ENCODE results near the gene FAM3B.
"Not testable (repeated sequence)": the region's sequence is repeated elsewhere in the genome, so short reads cannot be mapped to it uniquely, and the experiment has no call there.

FAM3B gene

GRCh38 chr21:41350436-41351155, 34.0 kb downstream of the FAM3B start:
- no peak for FAIRE-seq

GRCh38 chr21:41357546-41357945, 40.9 kb downstream of the FAM3B start:
- FAIRE-seq = no peak

DNA sequence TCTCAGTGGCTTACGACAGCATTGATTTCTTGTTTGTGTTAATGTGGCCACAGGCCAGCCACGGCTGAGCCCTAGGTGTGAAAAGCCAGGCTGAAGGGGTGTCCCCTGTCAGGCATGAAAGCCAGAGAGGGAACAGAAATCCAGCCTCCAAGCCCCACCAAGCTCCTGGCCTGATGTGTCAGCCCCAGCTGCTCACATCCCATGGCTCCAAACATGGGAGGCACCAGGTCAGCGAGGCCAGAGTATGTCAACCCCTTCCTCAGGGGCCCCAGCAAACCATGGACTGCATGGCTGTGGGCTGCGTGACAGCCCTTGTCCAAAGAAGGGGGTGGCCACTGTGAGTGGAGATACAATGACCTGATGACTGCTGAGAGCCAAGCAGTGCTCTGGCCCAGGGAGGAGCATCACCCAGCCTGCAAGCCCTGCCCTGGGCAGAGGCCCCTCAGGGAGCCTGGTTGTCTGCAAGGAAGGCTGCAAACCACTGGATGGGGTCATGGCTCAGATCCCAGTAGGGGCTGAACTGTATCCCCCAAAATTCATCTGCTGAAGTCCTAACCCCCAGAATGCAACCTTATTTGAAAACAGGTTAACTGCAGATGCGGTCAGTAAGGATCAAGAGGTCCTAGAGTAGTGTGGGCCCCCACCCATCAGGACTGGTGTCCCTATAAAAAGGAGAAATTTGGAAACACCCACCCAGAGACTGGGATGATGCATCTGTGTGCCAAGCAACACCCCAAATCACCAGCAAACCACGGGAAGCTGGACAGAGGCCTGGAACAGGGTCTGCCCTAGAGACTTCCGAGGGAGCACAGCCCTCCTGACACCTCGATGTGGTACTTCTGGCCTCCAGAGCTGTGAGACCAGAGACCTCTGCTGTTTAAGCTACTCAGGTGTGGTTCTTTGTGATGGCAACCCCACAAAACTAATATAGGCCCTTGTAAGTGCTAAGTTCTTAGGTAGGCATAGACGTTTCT, 41.9 kb downstream of the FAM3B start:
- FAIRE-seq = no peak

GRCh38 chr21:41359286-41359685, 42.7 kb downstream of the FAM3B start:
- no peak for FAIRE-seq

GRCh38 chr21:41359754-41360071, 43.1 kb downstream of the FAM3B start:
- FAIRE-seq = not testable (repeated sequence)

DNA sequence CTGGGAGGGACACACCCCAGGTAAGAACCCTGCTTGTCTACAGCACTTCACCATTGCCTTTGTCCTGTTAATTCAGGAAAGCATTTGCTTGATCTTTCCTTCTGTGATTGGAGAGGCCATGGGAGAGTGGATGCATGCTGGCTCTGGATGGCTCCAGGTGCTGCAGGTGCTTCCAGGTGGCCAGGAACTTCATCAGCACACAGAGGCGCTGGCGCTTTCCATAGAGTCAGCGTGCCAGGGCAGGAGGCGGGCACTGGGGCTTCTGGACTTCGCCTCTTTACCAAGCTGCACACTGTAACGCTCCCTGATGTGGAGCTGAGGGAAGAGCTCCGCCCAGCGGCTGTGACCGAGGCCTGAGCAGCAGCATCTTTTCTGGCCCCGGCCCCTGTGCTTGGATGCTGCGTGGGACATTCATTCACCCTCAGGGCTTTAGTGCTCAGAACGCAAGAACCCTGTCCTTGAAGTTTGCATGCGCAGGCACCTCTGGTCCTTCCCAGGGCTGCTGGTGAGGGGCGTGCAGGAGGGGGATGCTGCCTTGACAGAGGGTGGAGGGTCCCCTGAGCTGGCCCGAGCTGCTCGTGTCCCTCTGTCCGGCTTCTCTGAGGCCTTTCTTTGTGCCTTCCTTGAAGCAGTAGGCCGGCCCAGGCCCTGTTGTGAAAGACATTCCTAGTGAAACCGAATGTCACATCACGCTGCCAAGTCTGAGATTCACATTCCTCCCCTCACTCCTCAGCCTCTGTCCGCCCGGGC, 43.6 kb downstream of the FAM3B start:
- no peak for FAIRE-seq

DNA sequence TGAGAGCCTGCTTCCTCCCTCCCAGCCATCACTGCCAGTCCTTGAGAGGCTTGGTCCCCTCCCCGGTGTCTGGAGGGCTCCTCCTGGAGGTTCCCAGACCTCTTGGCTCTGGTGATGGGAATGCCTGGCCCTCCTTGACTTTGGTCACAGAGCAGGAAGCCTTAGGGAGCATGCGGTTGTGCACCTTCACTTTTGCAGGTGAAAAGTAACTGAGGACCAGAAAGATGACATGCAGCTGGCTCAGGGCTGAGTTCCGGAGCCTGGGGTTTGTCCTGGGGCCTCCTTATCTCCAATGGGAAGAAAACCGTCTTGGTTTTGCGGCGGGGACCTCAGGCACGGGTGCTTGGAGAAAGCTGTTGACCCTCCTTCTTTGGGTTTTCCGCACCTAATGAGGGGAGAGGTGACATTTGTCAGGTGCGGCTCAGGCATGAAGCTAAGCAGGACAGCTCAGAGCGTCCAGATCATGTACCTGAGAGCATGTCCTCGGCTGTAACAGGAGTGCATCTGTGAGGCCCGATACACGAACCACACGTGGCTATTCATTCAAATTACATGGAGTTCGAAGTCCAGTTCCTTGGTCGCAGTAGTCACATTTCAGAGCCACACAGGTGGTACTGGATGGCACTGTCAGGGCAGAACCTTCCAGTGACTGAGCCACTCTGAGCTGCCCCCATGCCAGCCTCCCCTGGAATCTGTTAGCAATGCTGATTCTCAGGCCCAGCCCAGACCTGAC, 44.6 kb downstream of the FAM3B start:
- no peak for FAIRE-seq

- no peak for FAIRE-seq
Measured at GRCh38 chr21:41361786-41362604, 45.4 kb downstream of the FAM3B start, which contains the start of gene MX2. MX2 (plus strand) TSS chr21:41362027; CDS start chr21:41376907, 14,880 bp downstream.

DNA sequence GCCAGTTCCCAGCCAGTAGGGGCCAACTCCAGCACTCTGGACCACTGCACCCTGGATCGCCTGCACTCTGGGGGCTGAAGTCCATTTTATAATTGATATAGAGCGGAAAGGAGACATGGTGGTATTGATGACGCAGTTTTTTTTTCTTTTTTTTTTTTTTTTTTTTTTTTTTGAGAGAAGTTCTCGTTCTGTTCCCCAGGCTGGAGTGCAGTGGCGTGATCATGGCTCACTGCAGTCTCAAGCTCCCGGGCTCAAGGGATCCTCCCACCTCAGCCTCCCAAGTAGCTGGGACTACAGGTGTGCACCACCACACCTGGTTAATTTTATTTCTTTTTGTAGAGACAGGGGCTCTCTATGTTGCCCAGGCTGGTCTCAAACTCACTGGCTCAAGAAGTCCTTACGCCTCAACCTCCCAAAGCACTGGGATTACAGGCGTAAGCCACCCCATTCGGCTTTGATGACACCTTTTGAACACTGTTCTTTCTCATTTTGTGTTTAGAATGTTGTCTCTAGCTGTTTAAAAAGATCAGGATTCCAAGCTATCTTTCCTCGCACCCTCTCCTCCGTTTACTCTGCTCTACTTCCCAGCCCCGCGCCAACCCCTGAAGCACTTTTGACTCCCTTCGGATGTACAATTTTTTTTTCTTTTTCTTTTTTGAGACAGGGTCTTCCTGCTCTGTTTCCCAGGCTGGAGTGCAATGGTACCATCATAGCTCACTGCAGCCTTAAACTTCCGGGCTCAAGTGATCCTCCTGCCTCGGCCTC, 46.2 kb downstream of the FAM3B start:
- FAIRE-seq = no peak

- no peak for FAIRE-seq
Measured at GRCh38 chr21:41363370-41364270, 47.0 kb downstream of the FAM3B start.

DNA sequence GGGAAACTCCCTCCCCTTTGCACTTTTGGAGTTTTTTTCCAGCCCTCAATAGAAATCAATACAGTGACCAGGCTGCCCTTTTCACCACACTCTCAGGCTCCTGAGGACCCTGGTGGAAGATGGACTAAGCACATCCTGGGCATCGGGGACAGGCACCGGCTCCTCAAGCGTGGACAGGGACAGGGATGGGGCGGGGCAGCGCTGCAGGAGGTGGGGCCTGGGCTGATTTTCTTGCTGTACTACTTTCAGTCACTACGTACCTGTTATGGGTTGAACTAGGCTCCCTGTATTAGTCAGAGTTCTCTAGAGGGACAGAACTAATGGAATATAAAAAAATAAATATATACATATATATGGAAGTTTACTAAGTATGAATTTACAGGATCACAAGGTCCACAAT, 47.7 kb downstream of the FAM3B start:
- no peak for FAIRE-seq

DNA sequence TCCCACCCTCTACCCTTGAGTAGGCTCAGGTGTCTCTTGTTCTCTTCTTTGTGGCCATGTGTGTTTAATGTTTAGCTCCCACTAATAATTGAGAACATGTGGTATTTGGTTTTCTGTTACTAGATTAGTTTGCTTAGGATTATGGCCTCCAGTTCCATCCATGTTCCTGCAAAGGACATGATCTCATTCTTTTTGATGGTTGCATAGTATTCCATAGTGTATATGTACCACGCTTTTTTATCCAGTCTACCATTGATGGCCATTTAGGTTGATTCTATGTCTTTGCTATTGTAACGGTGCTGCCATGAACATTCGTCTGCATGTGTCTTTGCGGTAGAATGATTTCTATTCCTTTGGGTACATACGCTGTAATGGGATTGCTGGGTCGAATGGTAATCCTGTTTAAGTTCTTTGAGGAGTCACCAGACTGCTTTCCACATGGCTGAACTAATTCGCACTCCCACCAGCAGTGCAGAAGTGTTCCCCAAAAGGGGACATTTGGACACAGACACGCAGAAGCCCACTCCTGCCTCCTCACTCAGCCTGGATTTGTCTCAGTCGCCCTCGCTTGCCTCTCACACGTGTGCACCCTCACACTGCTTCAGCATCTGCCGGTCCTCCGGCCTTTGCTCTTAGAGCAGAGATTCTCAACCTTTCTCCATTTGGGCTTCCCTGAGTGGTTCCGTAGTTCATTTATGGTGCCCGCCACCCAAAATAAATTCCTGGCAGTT, 48.9 kb downstream of the FAM3B start:
- FAIRE-seq = no peak

GRCh38 chr21:41366522-41367151, 50.0 kb downstream of the FAM3B start:
- no peak for FAIRE-seq

DNA sequence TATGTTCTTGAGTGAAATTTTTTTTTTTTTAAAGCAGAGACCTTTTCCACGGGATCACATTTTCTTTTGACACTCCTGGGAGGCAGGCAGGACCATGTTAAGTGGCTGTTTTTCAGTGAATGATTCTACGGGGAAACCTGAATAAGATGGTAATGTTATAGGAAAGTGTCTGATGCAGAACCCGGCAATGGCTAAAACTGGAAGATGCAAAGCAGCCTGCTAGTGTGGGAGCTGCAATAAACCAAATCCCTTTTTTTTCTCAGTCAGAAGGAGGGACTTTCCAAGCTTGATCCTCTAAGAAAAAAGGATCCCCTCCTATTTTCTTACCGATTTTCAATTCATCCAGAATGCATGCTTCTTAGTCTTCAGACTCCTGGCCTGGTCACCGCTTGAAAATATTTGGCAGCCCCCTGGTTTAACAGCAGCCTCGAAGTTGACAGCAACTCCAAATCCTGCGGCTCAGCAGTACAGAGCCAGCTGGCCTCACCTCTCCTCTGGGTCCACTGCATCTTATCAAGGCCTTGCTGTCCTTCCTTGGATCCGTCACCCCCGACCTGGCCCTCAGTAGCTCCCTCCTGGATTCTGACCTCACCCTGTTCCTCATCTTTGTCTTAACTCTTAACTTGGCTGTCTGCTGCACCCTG, 50.8 kb downstream of the FAM3B start:
- FAIRE-seq = no peak

DNA sequence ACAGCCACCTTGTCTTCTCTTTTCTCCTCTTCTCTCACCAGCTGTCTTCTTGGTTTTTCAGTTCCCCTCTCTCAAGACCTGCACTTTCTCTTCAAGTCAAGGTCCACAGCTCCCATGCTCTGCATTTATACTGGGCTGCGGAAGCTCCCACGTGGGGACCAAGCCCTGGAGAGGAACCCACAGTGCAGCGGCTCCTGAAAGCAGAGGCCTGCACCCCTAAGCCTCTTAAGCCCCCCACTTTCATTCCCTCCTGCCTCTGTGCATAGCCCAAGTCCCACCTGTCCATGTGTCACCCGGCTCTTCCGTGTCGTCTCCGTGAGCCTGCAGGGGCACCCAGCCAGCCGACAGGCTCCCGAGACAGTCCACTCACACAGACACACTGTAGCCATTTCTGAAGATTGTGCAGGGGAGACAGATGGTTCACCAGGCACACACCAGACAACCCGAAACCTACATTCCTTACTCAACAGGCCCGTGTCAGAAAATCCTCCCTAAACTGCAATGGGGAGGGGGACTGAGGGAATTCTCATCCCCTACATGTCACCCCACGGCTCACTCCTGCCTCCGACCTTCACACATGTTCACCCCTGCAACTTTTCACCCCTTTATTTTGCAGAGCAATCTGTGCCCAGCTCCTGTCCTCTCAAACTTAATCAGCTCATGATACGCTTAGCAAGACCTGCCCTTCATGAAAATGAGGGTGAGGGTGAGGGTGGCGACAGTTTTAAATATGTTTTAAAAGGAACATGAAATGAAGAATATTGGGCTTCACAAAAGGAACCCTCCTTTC, 51.5 kb downstream of the FAM3B start:
- no peak for FAIRE-seq

- no peak for FAIRE-seq
Measured at GRCh38 chr21:41368735-41369104, 52.1 kb downstream of the FAM3B start.
